ENCODE measurements around the gene CTTNBP2. TPM values are rescaled to one million over a fixed set of nuclear protein-coding genes. Genes with fewer than 3 reads are reported as not detected.

CTTNBP2 gene
- total RNA-seq, 1 donor from 2014 or later: 2.2 TPM

GRCh38 chr7:117871778-117872538 lies 1.3 kb downstream of the CTTNBP2 start:
- DNase-seq (ENCODE audit: low spot score): no peak
- intact Hi-C loops (cut with DNase I): loop anchor here (10.0 kb wide), 1 partner anchor 117 kb away; no protein-coding TSS in a partner anchor

- DNase-seq (ENCODE audit: low spot score): no peak
- intact Hi-C loops (cut with DNase I): loop anchor here (10.0 kb wide), 1 partner anchor 117 kb away; no protein-coding TSS in a partner anchor
Measured at GRCh38 chr7:117871401-117871777, 1.9 kb downstream of the CTTNBP2 start.

DNA sequence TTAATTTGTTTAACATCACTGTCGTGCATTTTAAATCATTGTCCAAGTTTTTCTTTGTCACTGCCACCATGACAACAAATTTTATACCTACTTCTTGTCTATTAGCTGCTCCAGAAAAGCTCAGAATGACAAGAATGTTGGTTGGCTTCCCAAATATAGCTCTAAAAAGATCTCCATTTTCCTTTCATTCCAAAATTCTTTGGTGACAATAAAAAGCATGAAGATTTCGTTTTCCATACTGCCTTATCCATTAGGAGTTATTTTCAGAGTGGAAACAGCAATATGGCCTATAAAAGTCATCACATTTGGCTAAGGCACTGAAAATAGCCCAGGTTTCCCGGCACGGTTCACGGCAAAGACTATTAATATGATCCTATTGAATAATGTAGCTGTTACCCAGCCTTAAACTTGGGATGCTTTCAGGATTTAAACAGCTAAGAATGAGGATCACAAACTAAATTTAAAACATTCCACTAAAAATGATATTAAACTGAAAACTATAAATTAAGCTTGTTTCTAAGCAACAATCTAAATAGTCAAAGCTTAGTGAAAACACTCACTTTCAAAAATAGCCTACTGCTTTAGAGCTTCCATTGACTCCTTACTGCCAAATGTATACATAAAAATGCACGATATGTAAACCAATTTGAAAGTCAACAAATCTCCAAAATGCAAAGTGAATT lies 2.7 kb downstream of the CTTNBP2 start:
- intact Hi-C loops (cut with DNase I): loop anchor here (10.0 kb wide), 1 partner anchor 116 kb away; no protein-coding TSS in a partner anchor

GRCh38 chr7:117869374-117869773 lies 3.9 kb downstream of the CTTNBP2 start:
- DNase-seq (ENCODE audit: low spot score): no peak
- intact Hi-C loops (cut with DNase I): loop anchor here (5.0 kb wide), 1 partner anchor 313 kb away; the partner anchor contains the start of gene LSM8

More for the DNA sequence above, 2.7 kb downstream of the CTTNBP2 start:
- no peak for DNase-seq (ENCODE audit: low spot score)

GRCh38 chr7:117863618-117864017 lies 9.6 kb downstream of the CTTNBP2 start:
- no peak for DNase-seq (ENCODE audit: low spot score)
- intact Hi-C loops (cut with DNase I): no loop called here

- DNase-seq (ENCODE audit: low spot score): no peak
- intact Hi-C loops (cut with DNase I): no loop called here
Measured at GRCh38 chr7:117862378-117862777, 10.9 kb downstream of the CTTNBP2 start.

- no peak for DNase-seq (ENCODE audit: low spot score)
- intact Hi-C loops (cut with DNase I): no loop called here
Measured at GRCh38 chr7:117859246-117859812, 13.9 kb downstream of the CTTNBP2 start.

GRCh38 chr7:117858712-117859111 lies 14.5 kb downstream of the CTTNBP2 start:
- no peak for DNase-seq (ENCODE audit: low spot score)
- intact Hi-C loops (cut with DNase I): no loop called here

- intact Hi-C loops (cut with DNase I): no loop called here
- DNase-seq (ENCODE audit: low spot score): no peak
Measured at GRCh38 chr7:117857718-117858117, 15.5 kb downstream of the CTTNBP2 start.

DNA sequence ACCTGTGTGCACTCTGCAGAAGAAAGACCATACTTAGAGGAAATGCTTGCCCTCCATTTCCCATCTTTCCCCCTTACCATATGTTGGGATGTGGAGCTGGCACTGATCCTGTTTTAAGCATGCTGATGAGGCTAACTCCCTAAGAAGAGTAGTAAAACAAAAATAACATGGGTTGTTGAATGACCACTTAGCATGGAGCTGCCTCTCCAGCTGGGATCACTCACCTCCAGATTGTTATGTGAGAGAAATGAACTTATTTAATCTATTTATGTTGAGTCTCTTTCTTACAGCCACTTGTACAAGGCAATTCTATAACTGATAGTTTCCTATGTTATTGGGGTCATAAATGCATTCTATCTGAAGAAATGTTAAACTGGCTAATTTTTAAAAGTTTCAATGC lies 17.0 kb downstream of the CTTNBP2 start:
- intact Hi-C loops (cut with DNase I): no loop called here
- no peak for DNase-seq (ENCODE audit: low spot score)

DNA sequence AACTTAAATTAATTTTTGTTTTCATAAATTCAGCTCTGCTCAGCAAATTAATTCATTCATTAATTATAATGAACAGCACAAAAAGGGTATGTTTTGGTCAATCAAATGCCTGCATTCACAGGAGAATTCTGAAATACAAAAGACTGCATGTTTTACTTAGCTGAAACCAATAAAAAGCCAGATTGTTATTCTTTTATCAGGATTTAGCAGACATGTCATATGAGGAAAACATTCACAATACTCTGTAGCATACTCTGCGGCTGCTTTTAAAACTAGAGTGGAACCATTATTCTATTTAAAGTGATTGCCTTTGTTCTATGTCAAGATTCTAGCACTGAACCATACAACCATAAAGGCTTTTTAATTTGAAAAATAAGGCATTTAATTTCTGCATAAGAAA lies 19.1 kb downstream of the CTTNBP2 start:
- intact Hi-C loops (cut with DNase I): no loop called here
- DNase-seq (ENCODE audit: low spot score): no peak

DNA sequence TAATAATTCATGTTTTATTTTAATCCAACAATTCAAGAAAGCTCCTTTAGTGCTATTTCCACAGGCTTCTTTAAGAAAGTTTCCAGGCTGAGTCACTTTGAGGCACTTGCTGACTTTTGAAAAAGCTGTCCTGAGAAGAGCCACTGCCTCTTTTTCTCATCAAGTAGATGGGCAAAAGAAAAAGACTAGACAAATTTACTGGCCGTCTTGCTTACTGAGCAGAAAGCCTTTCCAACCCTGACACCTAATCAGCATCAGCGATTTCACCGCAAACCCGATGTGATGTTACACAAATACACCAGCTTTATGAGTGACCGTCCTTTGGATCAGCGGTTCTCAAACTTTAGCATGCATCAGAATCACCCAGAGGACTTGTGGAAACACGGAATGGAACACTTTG lies 24.3 kb downstream of the CTTNBP2 start:
- intact Hi-C loops (cut with DNase I): no loop called here
- no peak for DNase-seq (ENCODE audit: low spot score)

GRCh38 chr7:117844678-117845077 lies 28.6 kb downstream of the CTTNBP2 start:
- intact Hi-C loops (cut with DNase I): no loop called here
- no peak for DNase-seq (ENCODE audit: low spot score)

DNA sequence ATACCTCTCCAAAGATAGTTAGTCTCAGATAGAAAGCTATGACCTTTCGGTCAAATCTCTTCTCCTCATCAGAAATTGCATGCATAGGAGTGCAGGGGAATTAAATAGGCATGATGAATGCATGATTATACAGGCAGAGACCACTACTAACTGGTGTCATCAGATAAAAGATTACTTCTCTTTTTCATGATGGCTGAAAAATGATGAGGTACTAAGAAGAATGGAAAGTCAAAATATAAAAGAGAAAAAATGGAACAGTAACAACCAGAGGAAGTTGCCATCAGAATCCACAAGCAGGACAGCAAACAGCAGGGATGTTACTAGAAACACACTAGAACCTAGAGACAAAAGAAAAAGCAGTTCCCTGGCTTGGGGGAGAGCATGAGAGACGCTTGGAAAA lies 31.6 kb downstream of the CTTNBP2 start:
- intact Hi-C loops (cut with DNase I): no loop called here
- no peak for DNase-seq (ENCODE audit: low spot score)

GRCh38 chr7:117841011-117841410 lies 32.2 kb downstream of the CTTNBP2 start:
- intact Hi-C loops (cut with DNase I): no loop called here
- DNase-seq (ENCODE audit: low spot score): no peak

DNA sequence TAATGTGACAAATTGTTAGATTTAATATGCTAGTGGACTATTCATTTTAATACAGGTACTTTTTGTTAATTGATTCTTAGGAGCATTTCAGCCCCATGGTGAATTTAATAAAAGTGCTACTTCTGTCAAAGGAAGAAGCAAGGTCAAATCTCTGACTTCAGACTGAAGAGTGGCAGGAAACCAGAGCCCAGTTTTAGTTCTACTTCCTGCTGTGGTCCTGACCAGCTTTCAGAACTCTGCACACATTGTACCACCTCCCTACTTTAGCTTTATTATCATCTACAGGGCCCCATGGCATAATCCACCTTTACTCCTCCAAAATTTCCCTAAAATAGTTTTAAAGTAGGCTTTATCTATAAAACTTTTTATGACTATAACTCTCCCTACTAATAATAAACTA lies 33.7 kb downstream of the CTTNBP2 start:
- intact Hi-C loops (cut with DNase I): no loop called here
- DNase-seq (ENCODE audit: low spot score): no peak

GRCh38 chr7:117837841-117838240 lies 35.4 kb downstream of the CTTNBP2 start:
- intact Hi-C loops (cut with DNase I): no loop called here
- no peak for DNase-seq (ENCODE audit: low spot score)

- intact Hi-C loops (cut with DNase I): no loop called here
- no peak for DNase-seq (ENCODE audit: low spot score)
Measured at GRCh38 chr7:117835016-117835664, 38.1 kb downstream of the CTTNBP2 start.

DNA sequence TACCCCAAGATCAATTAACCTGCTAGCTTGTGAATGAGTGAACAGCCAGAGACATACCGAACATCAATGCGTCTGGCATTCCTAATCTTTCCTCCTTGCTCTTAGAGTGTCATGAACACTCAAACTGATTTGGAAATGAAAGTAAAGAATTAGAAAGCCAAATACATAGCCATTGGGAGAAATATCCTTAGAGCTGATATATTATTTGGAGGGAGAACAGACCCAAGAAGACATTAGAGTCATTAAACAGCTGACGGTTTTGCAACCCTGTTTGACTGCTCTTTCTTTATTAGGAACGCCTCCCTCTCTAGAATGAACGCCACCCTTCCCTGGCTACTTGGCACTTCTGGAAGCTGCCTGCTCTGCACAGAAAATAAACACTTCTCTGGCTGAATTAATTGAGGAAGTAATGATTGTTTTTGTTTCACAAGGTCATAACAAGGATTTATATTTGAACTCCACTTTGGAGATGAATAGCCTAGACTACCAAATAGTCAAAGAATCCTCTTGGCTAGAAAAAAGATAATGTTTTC lies 42.8 kb downstream of the CTTNBP2 start:
- intact Hi-C loops (cut with DNase I): no loop called here
- DNase-seq (ENCODE audit: low spot score): no peak
